CD4-positive, CD25-positive, alpha-beta regulatory T cell (primary cell): ENCODE measurements around the gene DHX58. TPM values are rescaled to one million over a fixed set of nuclear protein-coding genes. Genes with fewer than 3 reads are reported as not detected.

ENCODE experiments used
- ATAC-seq, 2 donors: fragments of 150-1000 bp; cut with Tn5 transposase; one replicate each; pipeline ENCODE4 v1.10.0; 2021; ENCODE audit warnings: low read depth in 2 of 2, moderate number of reproducible peaks in 2 of 2, moderate library complexity in 1 of 2
- DNase-seq, 3 donors: peaks; one replicate each; pipeline versions ENCODE4 v3.0.0 to v3.0.0-alpha.2; 2012 to 2022; ENCODE audit warnings: mixed read lengths in 1 of 3
- H3K27ac ChIP-seq: one replicate; pipeline ENCODE4 v1.7.0; 2013; ENCODE audit warnings: mild to moderate bottlenecking, low read length; ENCODE audit not compliant: insufficient read depth, poor library complexity, severe bottlenecking
- H3K27me3 ChIP-seq: one replicate; pipeline ENCODE4 v1.7.0; 2013; ENCODE audit warnings: low read length; ENCODE audit not compliant: control insufficient read depth, insufficient read depth
- H3K36me3 ChIP-seq: one replicate; pipeline ENCODE4 v1.7.0; 2013; ENCODE audit warnings: mild to moderate bottlenecking, low read length, moderate library complexity; ENCODE audit not compliant: control insufficient read depth, insufficient read depth
- H3K4me1 ChIP-seq: 2 replicates; pipeline ENCODE4 v1.7.0; 2013; ENCODE audit warnings: mild to moderate bottlenecking, low read length; ENCODE audit not compliant: insufficient read depth, control insufficient read depth, poor library complexity, severe bottlenecking
- H3K4me3 ChIP-seq: one replicate; pipeline ENCODE4 v1.7.0; 2013; ENCODE audit warnings: low read depth, mild to moderate bottlenecking, low read length, moderate library complexity
- H3K9me3 ChIP-seq, 2 experiments: 1 replicate in 1 of 2; 2 replicates in 1 of 2; pipeline ENCODE4 v1.7.0; 2013; ENCODE audit warnings: low read length in 2 of 2, mild to moderate bottlenecking in 1 of 2, moderate library complexity in 1 of 2; ENCODE audit not compliant: control insufficient read depth in 2 of 2
- H3K27ac Mint-ChIP-seq, 3 donors: one replicate each; pipeline ENCODE4 v1.8.0; 2020 to 2022; ENCODE audit warnings: mild to moderate bottlenecking in 3 of 3, mixed read lengths in 3 of 3, moderate library complexity in 2 of 3
- H3K27me3 Mint-ChIP-seq: one replicate; pipeline ENCODE4 v1.8.0; 2022; ENCODE audit warnings: mild to moderate bottlenecking, mixed read lengths
- H3K36me3 Mint-ChIP-seq: one replicate; pipeline ENCODE4 v1.8.0; 2020; ENCODE audit warnings: mixed read lengths
- H3K4me1 Mint-ChIP-seq, 4 donors: one replicate each; pipeline ENCODE4 v1.8.0; 2020 to 2022; ENCODE audit warnings: mixed read lengths in 4 of 4, mild to moderate bottlenecking in 1 of 4
- H3K4me3 Mint-ChIP-seq, 4 donors: one replicate each; pipeline ENCODE4 v1.8.0; 2020 to 2022; ENCODE audit warnings: mild to moderate bottlenecking in 4 of 4, mixed read lengths in 4 of 4, moderate library complexity in 3 of 4
- H3K9me3 Mint-ChIP-seq, 7 donors: one replicate each; pipeline ENCODE4 v1.8.0; 2020 to 2022; ENCODE audit warnings: mixed read lengths in 7 of 7, mild to moderate bottlenecking in 3 of 7, moderate library complexity in 2 of 7
- polyA plus RNA-seq, 4 donors: library from polyadenylated mRNA; unstranded; fragments of 300-500 nt; fragmentation: Illumina TruSeq; gene quantifications; one replicate each; pipeline ENCODE4 v1.2.3, GENCODE V29; 2021
- total RNA-seq: library from RNA; stranded (reverse); gene quantifications from one replicate; pipeline ENCODE4 v1.2.3, GENCODE V29; 2022

DHX58 gene
- total and polyA plus RNA-seq, 5 donors from 2014 or later, result 7.2 to 24.4 (median 16.0) TPM

DNA sequence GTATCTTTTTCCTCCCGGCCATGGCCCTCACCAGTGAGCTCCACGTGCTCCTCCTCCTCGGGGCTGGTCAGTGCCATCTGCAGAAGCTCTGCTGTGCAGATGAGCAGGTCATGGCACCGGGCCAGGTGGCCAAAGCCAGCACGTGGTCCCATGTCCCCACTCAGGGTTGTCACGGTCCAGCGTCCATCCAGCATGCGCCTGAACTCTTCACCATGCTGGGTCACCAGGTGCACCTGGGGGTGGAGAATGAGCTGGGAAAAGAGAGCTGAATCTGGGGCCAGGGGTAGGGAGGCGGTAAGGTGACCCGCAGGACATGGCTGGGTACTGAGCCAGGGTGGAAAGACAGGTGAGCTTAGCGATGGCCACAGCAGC, 1.3 kb downstream of the DHX58 start:
- peaks cover 0 to 2% (median 0%) of the 10 kb centered on the region in 7 donors for H3K9me3 Mint-ChIP-seq
- no peak for ATAC-seq
- no peak for DNase-seq
- no peaks in the 10 kb centered on the region for H3K27me3 ChIP-seq
- H3K27ac ChIP-seq, result peak overlapping the region; percentile 91
- peak overlapping the region in 2 of 3 donors; percentile 89 to 93 for H3K27ac Mint-ChIP-seq
- no peak overlapping the region for H3K4me3 ChIP-seq
- H3K36me3 ChIP-seq, result peaks cover 7% of the 10 kb centered on the region
- H3K9me3 ChIP-seq, result no peaks in the 10 kb centered on the region
- H3K4me1 Mint-ChIP-seq, result peaks cover 6 to 66% (median 10%) of the 10 kb centered on the region in 4 donors
- H3K27me3 Mint-ChIP-seq, result no peaks in the 10 kb centered on the region
- H3K36me3 Mint-ChIP-seq, result peaks cover 15% of the 10 kb centered on the region
- peak overlapping the region in 3 of 4 donors; percentile 46 to 96 (median 91) for H3K4me3 Mint-ChIP-seq
- peaks cover 27% of the 10 kb centered on the region for H3K4me1 ChIP-seq

- H3K4me1 Mint-ChIP-seq, result peaks cover 6 to 65% (median 10%) of the 10 kb centered on the region in 4 donors
- H3K27ac Mint-ChIP-seq, result peak overlapping the region; percentile 89 to 93 (median 91)
- DNase-seq, result peak in 1 of 3 donors; percentile 57
- H3K4me3 Mint-ChIP-seq, result peak overlapping the region; percentile 13 to 81 (median 70)
- Histone ChIP-seq H3K9me3 (no peaks in the 10 kb centered on the region), H3K4me1 (peaks cover 27% of the 10 kb centered on the region), H3K36me3 (peaks cover 7% of the 10 kb centered on the region), H3K27me3 (no peaks in the 10 kb centered on the region), H3K4me3 (no peak overlapping the region), H3K27ac (no peak overlapping the region)
- ATAC-seq, result no peak
- H3K9me3 Mint-ChIP-seq, result peaks cover 0 to 2% (median 0%) of the 10 kb centered on the region in 7 donors
- peaks cover 15% of the 10 kb centered on the region for H3K36me3 Mint-ChIP-seq
- no peaks in the 10 kb centered on the region for H3K27me3 Mint-ChIP-seq
Observed at GRCh38 chr17:42110301-42111264, 1.9 kb downstream of the DHX58 start.

- peak overlapping the region in 1 of 3 donors; percentile 91 for H3K27ac Mint-ChIP-seq
- H3K9me3 Mint-ChIP-seq, result peaks cover 0 to 2% (median 0%) of the 10 kb centered on the region in 7 donors
- H3K4me3 Mint-ChIP-seq, result peak overlapping the region in 1 of 4 donors; percentile 38
- no peaks in the 10 kb centered on the region for H3K27me3 ChIP-seq
- peaks cover 27% of the 10 kb centered on the region for H3K4me1 ChIP-seq
- no peak overlapping the region for H3K4me3 ChIP-seq
- ATAC-seq (no peak), DNase-seq (no peak)
- H3K9me3 ChIP-seq, result no peaks in the 10 kb centered on the region
- H3K4me1 Mint-ChIP-seq, result peaks cover 6 to 59% (median 10%) of the 10 kb centered on the region in 4 donors
- H3K36me3 ChIP-seq, result peaks cover 15% of the 10 kb centered on the region
- H3K27me3 Mint-ChIP-seq, result no peaks in the 10 kb centered on the region
- no peak overlapping the region for H3K27ac ChIP-seq
- H3K36me3 Mint-ChIP-seq, result peaks cover 15% of the 10 kb centered on the region
Observed at GRCh38 chr17:42109086-42109485, 3.4 kb downstream of the DHX58 start.

DNA sequence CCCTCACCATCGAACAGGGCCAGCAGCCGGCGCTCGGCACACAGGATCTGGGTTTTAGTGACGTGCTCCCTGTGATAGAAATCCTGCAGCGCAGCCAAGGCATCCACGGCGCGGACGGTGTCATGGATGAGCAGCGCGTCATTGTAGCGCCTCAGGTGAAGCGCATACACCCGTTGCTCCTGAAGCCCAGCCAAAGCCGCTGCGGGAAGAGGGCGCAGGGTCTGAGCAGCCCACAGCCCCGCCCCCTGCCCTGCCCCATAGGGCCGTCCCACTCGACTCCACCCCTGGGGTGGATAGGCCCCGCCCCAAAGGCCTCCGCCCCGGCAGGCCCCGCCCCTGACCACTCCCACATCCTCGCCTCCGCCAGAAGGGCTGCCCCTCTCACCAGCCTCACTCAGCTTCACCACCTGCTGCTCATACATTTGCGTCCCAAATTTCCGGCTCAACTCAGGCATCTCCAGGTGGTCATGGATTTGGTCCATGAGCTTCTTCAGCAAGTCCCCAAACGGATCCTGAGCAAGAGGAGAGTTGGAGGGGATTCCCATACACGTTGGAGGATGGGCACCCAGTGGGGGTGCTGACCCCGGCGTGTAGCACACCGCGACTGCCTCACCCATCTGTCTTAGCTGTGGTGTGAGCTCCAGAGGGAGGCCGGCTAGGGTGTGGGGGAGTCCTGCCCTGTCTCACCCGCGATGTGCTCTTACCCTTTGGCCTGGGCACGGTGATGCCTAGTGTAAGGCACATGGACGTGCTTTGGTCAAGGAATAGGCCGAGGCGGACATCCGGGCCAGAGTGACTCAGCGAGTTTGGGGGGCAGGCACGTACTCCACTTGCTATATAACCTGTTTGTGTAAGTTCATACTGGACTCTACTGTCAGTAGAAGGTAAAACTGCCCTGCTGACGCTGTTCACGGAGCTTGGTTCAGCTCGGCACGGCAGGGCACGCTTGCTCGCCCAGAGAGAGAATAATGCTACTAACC, 4.6 kb downstream of the DHX58 start:
- Mint-ChIP-seq H3K27ac (peak overlapping the region; percentile 20 to 65 (median 26)), H3K4me1 (peaks cover 6 to 58% (median 10%) of the 10 kb centered on the region in 4 donors), H3K9me3 (peaks cover 0 to 2% (median 0%) of the 10 kb centered on the region in 7 donors), H3K36me3 (peaks cover 17% of the 10 kb centered on the region), H3K27me3 (no peaks in the 10 kb centered on the region), H3K4me3 (peak overlapping the region in 3 of 4 donors; percentile 44 to 72 (median 68))
- no peak overlapping the region for H3K27ac ChIP-seq
- no peak overlapping the region for H3K4me3 ChIP-seq
- DNase-seq (peak; percentile 78 to 88 (median 83)), ATAC-seq (peak; percentile 65 to 77)
- H3K9me3 ChIP-seq, result no peaks in the 10 kb centered on the region
- H3K4me1 ChIP-seq, result peaks cover 22% of the 10 kb centered on the region
- no peaks in the 10 kb centered on the region for H3K27me3 ChIP-seq
- H3K36me3 ChIP-seq, result peaks cover 15% of the 10 kb centered on the region

GRCh38 chr17:42107124-42107523, 5.4 kb downstream of the DHX58 start:
- peaks cover 17% of the 10 kb centered on the region for H3K4me1 ChIP-seq
- Mint-ChIP-seq H3K9me3 (peaks cover 0 to 2% (median 0%) of the 10 kb centered on the region in 7 donors), H3K36me3 (peaks cover 20% of the 10 kb centered on the region), H3K4me1 (peaks cover 3 to 51% (median 6%) of the 10 kb centered on the region in 4 donors), H3K27ac (peak overlapping the region in 1 of 3 donors; percentile 65), H3K4me3 (peak overlapping the region in 2 of 4 donors; percentile 44 to 72), H3K27me3 (no peaks in the 10 kb centered on the region)
- no peak overlapping the region for H3K4me3 ChIP-seq
- DNase-seq, result no peak
- peaks cover 15% of the 10 kb centered on the region for H3K36me3 ChIP-seq
- H3K27me3 ChIP-seq, result no peaks in the 10 kb centered on the region
- H3K27ac ChIP-seq, result no peak overlapping the region
- ATAC-seq, result no peak
- H3K9me3 ChIP-seq, result no peaks in the 10 kb centered on the region

- peaks cover 6% of the 10 kb centered on the region for H3K4me1 ChIP-seq
- Mint-ChIP-seq H3K4me3 (peak overlapping the region in 1 of 4 donors; percentile 38), H3K9me3 (peaks cover 0 to 2% (median 0%) of the 10 kb centered on the region in 7 donors), H3K27me3 (no peaks in the 10 kb centered on the region), H3K36me3 (peaks cover 20% of the 10 kb centered on the region), H3K4me1 (peaks cover 3 to 40% (median 6%) of the 10 kb centered on the region in 4 donors), H3K27ac (no peak overlapping the region)
- no peak overlapping the region for H3K4me3 ChIP-seq
- ATAC-seq, result no peak
- H3K9me3 ChIP-seq, result no peaks in the 10 kb centered on the region
- DNase-seq, result no peak
- H3K27me3 ChIP-seq, result no peaks in the 10 kb centered on the region
- peaks cover 15% of the 10 kb centered on the region for H3K36me3 ChIP-seq
- H3K27ac ChIP-seq, result no peak overlapping the region
Observed at GRCh38 chr17:42106009-42106408, 6.5 kb downstream of the DHX58 start.

GRCh38 chr17:42104264-42104663, 8.2 kb downstream of the DHX58 start:
- H3K27me3 Mint-ChIP-seq, result peaks cover 2% of the 10 kb centered on the region
- H3K4me1 Mint-ChIP-seq, result peaks cover 0 to 29% (median 3%) of the 10 kb centered on the region in 4 donors
- peaks cover 0 to 1% (median 0%) of the 10 kb centered on the region in 7 donors for H3K9me3 Mint-ChIP-seq
- H3K27ac Mint-ChIP-seq, result no peak overlapping the region
- no peak overlapping the region for H3K27ac ChIP-seq
- H3K27me3 ChIP-seq, result no peaks in the 10 kb centered on the region
- no peaks in the 10 kb centered on the region for H3K9me3 ChIP-seq
- H3K4me3 Mint-ChIP-seq, result no peak overlapping the region
- DNase-seq (no peak), ATAC-seq (no peak)
- peaks cover 4% of the 10 kb centered on the region for H3K4me1 ChIP-seq
- peaks cover 15% of the 10 kb centered on the region for H3K36me3 ChIP-seq
- H3K4me3 ChIP-seq, result no peak overlapping the region
- peaks cover 15% of the 10 kb centered on the region for H3K36me3 Mint-ChIP-seq
